ENCODE data around the gene ARHGEF12.

The ARHGEF12 gene

DNA sequence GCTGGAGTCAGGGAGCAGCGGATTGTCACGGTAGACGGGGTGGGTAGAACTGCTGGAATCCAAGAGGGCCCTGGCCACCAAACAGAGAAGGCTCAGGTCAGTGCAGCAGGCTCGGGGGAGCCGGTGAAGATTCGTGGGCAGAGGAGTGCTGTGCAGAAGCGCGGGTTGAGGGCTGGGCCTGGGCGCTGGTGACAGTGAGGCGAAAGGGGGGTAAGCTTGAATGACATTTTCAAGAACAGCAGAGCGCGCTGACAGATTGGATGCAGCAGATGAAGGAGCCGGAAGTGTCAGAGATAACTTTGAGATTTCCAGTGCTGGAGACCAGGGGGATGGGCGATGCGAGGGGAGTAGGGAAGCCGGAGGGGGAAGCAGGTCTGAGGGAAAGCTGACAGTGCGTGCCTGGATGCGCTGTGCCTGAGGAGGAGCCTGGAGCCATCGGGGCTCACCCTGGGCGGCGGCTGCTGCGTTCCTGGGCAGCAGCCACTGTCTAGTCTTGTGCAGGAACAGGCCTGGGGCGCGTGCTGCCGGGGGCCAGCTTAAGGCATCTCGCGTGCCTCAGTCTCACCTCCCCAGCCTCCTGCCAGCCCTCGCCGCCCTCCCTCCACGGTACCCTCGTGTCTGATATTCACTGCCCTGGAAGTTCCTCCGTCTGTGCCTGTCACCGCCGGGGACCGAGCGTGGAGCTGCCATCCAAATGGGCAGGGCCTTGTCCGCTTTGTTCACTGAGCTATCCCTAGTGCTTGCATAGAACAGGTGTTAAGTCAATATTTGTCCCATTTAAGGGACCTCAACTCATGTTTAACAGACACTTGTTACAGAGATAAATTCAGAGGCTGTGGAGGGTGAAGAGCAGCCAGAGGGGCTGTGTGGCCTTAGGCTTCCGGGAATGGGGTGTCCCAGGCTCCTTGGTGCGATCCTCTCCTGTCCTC lies 180.5 kb downstream of the ARHGEF12 start:
- no peak for DNase-seq (ENCODE audit: low read depth)

DNA sequence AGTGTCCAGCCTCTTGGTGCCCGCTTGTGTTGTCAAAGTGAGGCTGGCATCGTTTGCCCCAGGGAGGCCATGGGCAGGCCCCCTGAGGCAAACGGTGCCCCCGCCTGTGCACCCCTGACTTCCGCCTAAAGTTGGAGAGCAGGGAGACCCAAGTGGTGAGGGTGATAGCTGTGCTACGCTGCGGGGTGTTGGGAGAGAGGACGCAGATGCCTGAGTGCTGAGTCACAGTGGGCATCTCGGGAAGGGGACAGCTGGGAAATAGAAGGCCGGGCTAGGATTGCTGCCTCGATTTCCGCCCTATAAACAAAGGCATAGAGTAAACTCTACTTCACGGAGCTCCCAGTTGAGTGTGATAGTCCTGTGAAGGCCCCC lies 181.2 kb downstream of the ARHGEF12 start:
- no peak for DNase-seq (ENCODE audit: low read depth)

DNA sequence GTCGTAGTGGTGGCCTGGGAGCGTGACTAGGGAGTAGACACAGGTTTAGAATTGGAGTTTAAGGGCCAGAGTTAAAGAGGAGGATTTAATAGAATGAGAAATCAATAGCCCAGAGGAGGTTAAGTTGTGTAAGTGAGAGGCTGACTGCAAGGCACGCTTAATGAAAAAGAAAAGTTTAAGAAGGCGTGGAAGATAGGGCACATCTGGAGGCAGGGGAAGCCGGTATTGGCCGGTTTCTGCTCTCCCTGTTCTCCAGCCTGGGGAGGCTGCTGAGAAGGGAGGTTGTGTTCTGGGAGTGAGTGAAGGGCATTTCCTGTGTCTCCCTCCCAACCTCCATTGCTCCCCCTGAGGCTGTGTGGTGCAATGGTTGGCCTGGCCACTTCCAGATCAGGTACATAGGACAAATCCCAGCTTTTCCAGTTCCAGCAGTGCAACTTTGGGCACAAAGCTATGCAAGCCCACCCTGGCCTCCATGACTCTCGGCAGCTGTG lies 181.6 kb downstream of the ARHGEF12 start:
- no peak for DNase-seq (ENCODE audit: low read depth)

DNA sequence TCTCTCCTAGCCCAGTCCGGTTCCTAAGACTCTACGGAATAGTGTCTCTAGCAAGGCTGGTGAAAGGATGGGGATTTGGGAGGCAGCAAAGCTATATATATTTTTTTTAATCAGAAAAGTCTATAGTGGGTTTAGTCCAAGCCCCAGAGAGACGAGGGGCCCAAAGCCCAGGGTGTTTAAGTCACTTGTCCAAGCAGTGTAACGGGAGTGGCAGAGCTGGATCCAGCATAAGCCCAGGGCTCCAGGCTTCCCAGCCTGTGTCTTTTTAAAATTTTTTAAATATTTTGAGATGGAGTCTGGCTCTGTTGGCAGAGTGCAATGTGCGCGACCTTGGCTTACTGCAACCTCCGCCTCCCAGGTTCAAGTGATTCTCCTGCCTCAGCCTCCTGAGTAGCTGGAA lies 182.1 kb downstream of the ARHGEF12 start:
- DNase-seq (ENCODE audit: low read depth) = no peak

DNA sequence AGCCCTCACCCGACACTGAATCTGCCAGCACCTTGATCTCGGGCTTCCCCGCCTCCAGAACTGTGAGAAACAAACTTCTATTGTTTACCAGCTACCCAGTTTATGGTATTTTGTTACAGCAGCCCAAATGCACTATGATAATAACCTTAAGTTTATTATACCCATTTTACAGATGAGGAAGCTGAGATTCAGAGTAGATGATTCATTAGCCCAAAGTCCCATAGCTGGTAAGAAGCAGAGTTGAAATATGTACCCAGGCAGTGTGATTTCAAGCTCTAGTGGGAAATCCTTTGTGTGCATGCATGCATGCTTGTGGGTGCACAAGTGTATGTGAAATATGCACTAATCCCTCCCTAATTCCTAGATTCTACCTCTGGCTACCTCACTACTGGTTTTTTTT lies 183.3 kb downstream of the ARHGEF12 start:
- DNase-seq (ENCODE audit: low read depth) = no peak

DNA sequence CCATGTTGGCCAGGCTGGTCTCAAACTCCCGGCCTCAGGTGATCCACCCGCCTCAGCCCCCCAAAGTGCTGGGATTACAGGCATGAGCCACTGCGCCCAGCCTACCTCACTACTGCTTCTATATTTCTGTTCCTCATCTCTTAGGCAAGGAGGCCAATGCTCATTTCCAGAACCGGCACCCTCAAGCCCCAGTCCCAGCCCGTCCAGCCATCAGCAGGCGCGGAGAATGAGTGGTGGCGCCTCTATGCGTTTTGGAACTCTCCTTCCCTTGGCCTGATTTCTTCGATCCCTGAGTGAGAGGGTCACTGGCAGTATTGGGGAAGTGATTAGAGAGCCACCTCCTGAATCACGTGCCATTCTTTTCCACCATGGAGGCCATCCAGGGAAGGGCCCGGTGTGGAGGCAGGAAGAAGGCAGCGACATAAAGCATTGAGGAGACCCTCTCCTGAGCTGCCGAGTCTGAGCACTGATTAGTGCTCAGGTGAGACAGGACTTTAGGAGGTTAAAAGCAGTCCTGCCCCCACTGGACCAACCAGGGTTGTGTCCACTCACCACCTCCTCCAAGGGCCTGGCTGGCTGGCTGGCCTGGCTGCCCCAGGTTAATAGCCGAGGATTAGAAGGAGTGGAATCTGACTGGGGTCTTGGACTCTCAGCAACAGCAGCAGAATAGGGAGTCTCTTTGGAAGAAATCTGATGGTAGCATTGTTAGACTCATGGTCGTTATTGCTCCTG lies 184.0 kb downstream of the ARHGEF12 start:
- DNase-seq (ENCODE audit: low read depth) = no peak

DNA sequence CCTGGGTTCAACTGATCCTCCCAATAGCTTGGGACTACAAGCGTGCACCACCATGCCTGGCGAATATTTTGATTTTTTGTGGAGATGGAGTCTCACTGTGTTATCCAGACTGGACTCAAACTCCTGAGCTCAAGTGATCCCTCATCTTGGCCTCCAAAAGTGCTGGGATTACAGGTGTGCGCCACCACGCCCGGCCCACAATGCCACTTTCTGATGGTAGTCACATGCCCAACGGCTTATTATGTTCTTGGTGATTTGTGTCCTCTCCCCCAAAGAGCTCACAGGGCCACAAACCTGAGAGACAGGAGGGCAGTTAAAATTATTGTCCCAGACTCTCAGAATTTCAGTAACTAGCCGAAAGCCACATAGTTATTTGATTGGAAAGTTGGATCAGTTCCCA lies 185.0 kb downstream of the ARHGEF12 start:
- no peak for DNase-seq (ENCODE audit: low read depth)

DNA sequence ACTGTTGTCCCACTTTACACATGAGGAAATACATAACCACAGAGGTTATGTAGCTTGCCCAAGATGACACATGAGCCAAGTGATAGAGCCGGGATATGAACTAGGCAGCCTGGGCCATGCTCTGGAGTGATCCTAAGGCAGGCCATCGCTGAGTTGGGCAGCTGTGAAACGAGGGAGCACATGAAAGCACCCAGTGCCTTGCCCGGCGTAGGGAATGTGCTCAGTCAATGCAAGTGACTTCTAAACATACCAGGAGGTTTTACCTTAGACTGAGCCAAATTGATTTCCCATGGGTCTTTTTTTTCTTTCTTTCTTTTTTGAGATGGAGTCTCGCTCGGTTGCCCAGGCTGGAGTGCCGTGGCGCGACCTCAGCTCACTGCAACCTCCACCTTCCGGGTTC lies 185.8 kb downstream of the ARHGEF12 start:
- DNase-seq (ENCODE audit: low read depth) = no peak

DNA sequence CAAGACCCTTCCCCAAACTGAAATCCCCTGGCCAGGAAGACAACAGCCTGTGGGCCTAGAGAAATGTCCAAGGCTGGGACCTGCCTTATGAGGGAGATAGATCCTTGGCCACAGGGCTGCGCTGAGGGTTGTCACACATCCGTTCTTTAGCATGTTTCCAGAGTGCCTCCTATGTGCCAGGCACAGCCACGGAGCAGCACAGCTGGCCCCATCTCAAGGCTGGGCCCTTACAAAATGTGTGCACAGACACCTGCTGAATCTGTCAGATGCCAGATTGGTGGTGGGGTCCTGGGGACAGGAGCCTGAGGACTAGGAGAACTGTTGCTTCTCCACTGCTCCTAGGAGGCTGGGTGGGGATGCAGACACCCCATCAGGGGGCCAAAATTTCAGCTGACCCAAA lies 186.5 kb downstream of the ARHGEF12 start:
- no peak for DNase-seq (ENCODE audit: low read depth)

DNA sequence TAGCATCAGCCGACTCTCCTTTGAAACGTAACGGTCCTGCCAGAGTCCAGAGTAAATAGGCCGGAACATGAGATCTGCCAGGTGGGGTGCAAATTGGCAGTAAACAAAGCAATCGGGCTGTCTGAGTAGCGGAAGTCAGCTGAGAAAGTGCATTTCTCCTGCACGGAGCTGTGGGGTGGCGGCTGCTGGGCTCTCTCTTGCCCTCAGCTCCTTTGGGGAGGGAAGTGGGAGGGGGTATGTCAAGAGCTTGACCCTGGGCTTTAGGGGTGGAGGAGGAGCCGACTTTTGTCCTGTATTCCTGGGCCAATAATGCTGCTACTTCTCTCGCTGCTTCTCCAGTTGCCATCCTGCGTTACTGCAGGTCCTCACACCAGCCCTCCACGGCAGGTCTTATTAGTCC lies 187.0 kb downstream of the ARHGEF12 start:
- no peak for DNase-seq (ENCODE audit: low read depth)

DNA sequence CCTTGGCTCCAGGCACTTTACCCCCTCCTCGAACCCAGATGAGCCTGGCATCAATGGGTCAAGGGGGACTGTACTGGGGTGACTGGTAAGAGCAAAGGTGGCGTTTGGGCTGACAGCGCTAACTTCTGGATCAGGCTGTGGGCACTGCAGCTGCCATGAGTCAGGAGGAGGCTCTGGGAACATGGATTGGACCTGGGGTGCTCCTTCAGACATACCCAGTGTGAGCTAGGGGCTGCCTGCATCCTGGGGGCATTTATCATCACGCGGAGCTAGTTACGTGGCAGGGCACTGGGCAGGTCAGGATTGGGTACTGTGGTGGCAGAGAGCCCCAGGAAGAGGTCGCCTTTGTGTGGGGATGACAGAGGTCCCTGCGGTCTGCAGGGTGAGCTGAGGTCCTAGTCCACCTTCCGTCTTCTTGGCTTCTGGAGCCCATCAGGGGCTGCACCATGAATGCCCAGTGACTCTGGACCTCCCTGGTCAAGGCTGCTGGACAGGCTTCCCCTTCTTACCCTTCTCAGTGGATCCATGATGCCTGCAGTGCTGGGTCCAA lies 188.4 kb downstream of the ARHGEF12 start:
- no peak for DNase-seq (ENCODE audit: low read depth)

DNA sequence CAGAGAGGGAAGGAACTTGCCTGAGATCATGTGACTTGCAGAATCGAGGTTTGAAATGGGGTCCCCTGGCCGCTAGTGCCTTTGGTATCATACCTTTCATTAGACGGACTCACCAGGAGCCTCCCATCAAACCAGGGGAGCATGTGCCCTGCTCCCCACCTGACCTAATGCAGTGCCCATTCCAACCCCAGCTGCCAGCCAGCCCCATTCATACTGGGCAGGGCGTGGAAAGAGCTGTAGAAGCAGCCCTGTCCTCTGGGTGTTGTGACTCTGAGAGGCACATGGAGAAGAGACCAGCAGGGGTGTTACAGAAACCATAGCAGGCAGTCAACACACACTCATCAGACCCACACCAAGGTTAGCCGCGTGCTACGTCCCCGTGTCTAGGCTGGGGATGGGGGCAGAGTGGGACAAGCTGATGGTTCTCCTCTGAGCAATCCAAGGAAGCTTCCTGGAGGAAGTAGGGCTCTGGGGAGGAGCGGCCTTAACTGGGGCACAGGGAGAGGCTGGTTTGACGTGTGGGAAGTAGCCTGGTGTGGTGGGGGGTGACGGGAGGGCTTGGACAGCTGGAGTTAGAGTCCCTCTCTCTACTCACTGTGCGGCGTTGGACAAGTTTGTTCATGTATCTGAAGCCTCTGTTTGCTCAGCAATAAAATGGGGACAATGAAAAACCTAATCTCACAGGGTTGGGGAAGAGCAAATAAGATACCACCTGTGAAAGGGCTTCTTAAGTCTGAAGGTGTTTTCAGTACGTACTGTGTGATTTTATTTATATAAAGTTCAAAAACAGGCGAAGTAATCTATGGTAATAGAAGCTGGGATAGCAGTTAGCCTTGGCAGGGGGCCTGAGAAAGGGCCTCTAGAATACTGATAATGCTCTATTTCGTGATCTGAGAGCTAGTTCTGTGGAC lies 189.3 kb downstream of the ARHGEF12 start:
- no peak for DNase-seq (ENCODE audit: low read depth)

DNA sequence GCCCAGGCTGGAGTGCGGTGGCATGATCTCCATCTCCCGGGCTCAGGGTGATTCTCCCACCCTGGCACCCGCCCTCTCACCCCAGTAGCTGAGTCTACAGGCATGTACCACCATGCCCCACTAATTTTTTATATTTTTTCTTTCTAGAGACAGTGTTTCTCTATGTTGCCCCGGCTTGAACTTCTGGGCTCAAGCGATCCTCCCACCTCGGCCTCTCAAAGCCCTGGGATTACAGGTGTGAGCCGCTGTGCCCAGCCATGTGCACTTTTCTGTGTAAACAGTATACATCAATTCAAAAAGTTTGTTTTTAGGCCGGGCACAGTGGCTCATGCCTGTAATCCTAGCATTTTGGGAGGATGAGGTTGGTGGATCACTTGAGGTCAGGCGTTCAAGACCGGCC lies 190.0 kb downstream of the ARHGEF12 start:
- no peak for DNase-seq (ENCODE audit: low read depth)

DNA sequence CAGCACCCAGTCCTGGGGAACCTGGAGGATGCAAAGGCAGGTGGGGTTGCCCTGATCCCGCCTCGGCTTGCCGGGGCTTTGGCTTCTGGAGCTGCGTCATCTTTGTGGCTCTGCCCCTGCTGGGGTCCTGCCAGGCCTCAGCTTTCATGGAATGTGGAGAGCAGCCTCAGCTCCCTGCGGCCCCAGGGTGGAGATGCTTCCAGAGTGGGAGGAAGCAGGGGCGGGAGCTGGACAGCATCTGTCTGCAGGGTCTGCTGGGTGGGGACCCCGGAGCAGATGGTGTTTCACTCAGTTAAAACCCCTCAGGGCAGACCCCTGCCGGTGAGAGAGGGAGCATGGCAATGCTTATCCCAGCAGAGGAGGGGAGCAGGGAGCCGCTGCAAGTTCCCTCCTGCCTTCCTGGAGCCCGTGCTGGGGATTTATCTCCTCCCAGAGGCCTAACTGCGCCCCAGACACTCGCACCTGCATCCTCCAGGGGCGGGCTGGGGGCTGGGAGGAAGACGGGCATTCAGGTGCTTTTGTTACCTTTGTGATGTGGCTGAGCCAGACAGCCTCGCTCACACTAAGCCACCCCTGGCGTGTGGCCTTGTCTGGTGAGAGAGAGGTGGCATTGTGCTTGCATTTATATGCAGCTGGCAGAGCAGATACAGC lies 191.0 kb downstream of the ARHGEF12 start:
- DNase-seq (ENCODE audit: low read depth) = no peak

DNA sequence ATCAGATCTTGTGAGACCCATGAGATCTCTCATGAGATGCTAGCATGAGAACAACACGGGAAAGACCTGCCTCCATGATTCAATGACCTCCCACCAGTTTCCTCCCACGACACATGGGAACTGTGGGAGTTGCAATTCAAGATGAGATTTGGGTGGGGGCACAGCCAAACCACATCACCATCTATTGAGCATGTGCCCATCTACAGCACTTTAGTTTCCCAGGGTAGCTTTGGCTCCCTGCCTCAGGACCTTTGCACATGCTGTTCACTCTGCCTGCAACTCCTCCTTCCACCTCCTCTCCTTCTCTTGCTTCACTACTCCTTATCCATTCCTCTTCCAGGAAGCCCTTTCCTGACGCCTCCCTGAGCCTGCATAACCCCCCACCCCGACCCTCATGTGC lies 192.5 kb downstream of the ARHGEF12 start:
- DNase-seq (ENCODE audit: low read depth) = no peak

DNA sequence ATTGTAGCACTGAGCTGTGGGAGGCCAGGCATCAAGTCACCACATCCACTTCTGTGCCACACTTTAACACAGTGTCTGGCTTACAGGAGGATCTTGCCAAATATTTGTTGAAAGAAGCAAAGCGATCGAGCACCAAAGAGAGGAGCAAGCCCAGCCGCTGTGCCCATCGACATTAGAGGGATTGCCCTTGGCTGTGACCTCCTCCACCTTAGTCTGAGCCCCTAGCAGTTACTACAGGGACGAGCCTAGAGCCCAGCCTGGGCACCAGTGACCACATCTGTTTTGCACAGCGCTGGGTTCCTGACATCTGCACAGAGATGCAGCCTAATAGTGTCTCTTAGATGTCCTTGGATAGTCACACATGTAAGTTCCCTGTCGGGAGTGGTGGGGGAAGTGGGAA lies 193.0 kb downstream of the ARHGEF12 start:
- DNase-seq (ENCODE audit: low read depth) = no peak

DNA sequence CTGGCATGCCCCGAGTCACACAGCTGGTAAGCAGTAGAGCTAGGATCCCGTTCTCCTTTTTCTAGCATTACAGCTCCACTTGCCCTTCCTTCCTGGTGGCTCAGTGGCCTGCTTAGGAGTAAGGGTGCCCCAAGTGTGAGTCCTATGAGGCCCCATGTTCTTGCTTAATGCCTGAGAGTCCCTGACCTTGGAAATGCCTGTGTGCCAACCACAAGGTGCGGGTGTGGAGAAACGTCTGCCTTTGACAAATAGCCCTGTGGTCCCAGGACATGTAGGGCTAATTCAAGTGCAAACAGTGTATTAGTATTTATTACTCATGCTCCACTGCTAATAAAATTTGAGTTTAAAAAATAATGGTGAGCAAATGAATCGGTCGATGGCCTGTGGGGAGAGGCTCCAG lies 193.7 kb downstream of the ARHGEF12 start:
- no peak for DNase-seq (ENCODE audit: low read depth)

DNA sequence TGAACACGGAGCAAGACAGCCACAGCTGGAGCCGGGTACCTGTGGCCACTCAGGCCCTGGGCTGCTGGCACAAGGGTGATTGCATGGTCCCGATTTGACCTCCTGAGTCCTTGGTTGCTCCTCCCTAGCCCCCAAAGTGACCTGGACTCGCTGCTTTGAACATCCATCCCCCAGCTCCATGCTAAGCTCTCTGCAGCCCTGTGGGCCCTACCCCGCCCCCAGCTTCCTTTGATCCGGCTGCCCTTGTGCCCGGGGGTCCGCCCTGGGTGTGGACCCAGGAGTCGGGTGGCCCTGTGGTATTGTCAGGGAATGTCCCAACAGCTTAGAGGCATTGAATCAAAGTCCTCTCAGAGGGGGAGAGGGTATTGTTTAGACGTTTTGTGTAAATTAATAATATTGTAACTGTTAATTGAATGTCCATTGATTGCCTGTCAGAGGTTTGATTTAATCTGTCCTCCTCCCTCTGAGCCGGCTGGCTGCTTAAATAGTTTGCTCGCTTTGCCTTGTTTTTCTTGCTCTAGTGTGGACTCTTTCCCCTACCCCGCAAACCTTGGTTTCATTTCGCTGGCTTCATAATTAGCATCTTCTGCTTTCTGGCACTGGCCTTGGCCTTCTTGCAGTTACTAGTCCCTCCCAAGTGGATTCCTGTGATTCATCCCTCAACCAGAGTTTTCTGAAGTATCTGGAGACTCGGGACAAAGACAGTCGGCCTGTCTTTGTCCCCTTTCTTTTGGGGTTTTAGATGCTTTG lies 196.0 kb downstream of the ARHGEF12 start:
- no peak for DNase-seq (ENCODE audit: low read depth)

DNA sequence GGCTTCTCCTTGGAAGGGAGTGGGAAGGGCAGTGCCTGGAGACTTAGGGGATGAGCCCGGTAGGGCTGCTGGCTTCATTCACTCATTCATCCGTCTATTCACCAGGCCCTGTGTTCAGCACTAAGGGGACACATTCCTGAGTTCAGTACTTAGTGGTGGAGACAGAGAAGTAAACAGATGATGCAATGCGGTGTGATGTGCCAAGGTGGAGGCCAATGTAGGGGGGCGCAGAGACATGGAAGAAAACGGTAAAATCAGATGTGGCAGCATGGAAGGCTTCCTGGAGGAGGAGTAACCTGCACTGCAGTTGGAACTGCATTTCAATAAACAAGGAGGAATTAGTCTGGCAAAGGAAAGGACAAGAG lies 196.6 kb downstream of the ARHGEF12 start:
- DNase-seq (ENCODE audit: low read depth) = no peak

DNA sequence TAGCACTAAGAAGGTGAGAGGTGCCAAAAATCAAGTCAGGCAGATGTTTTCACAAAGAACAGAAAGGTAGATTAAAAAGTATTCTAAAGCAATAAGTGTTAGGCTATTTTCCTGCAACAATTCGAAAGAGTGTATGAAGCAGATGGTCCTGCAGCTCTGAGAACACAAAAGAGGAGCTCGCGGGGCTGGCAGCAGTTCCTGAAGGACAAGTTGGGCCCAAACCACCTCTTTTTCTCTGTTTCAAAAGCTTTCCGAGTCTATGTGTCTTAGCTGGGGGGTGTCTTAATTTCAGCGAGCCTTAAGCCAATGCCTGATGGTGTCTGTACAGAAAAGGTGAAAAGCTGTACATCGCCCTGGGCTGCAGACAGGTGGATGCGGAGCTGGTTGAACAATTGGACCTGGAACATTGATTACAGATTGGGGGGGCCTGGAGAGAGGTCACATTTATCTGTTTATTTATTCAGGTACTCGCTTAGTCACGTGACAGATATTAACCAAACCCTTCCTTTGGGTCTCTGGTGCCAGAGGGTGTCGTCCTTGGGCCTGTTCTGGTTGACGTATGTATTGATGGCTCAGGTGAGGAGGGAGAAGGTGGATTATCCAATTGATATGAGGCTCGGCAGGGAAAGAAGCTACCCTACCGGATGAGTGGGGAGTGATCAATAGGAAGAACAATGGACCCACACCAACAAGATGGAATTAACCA lies 200.0 kb downstream of the ARHGEF12 start:
- DNase-seq (ENCODE audit: low read depth) = no peak
